ENCODE data around the gene PPP2R5E.

DNA sequence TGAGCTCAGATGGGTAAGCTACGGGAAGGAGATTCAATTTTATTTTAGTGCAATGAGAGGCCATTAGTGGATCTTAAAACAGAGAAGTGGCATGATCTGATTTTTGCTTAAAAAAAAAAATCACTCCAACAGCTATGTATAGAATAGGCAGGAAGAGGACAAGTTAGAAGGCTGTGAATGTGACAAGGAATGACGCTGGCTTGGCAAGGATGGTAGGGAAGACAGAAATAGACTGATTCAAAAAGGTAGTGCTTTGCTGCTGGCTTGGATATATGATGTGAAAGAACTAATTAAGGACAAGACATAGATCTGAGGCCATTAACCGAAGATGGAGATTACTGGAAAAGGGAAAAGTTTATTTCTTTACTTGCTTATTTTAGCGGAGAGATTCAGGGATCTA is 119.3 kb downstream of the PPP2R5E start:
- TF ChIP-seq CTCF (IDR thresholded peaks at IDR 0.05): no peak
- TF ChIP-seq POLR2A (IDR thresholded peaks at IDR 0.05): no peak
